ENCODE measurements around the gene PEAK1. TPM values are rescaled to one million over a fixed set of nuclear protein-coding genes. Genes with fewer than 3 reads are reported as not detected.

Gene PEAK1
- total and polyA plus RNA-seq, 2 donors (not counting 3 experiments of a cell fraction or from before 2014, with no cell fraction given) = 17.9 to 91.9 TPM

DNA sequence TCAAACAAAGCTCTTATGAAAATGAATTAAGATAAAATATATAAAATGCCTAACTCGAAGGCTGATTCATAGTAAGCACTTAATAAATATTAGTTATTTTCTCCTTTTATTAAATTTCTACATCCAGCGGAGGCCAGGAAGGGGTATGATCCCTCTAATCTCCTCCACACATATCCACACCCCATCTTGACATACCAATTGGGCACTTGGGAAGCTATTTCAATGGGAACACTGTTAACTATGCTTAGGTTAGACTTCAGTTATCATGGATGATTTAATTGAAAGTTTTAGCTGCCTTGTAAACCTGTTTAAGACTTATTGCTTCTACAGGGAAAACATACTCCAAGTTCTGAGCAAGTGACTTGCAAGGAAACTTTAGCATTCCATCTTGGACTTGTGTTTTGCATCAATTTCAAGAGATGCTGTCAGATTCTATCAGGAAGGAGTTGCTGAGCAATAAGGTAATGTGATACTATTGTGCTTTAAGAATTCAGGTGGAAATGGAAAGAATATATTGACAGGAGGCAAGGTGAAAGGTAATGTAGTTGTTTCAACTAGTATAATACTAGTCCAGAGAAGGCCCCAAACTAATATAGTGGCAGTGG lies 228.6 kb downstream of the PEAK1 start:
- intact Hi-C loops (cut with micrococcal nuclease) = no loop called here
- no peak overlapping the region for H3K9ac ChIP-seq (replicated peaks; ENCODE audit: extremely low read depth, insufficient read depth, low read length)
- POLR2A ChIA-PET = no interaction called here

DNA sequence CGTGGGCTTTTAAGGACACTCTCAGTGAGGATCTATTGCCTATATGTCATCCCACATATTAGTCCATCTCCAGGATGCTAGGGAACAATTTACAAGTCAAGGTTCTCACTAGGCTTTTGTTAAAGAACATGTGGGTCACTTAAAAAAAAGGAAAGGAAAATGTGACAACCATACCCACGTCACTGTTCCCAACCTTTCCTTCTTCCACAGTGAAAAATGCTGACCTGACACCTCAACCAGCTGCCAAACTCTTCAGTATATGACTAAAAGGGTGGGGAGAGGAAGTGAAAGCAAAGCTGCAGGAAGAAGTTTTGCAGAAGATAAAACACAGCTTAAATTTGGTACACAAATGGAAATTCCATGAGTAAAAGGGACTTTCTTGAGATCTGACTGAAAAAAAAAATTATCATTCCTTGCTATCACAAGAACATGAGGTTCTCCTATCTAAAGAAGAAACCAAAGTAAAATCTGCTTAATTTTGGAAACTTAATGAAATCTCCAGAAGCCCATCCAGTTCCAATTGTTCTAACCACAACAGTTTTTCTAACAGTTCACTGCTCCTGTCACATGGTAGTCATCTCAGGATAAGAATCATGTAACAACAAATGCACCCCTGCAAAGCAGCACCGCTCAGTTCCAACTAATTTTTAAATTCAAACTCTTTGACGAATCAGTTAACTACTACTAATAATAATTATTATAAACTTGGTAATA lies 232.0 kb downstream of the PEAK1 start:
- FAIRE-seq = peak; percentile 91
- Histone ChIP-seq H2AFZ (ENCODE audit: low read depth, low read length) (peak overlapping the region; percentile 19), H3K4me2 (ENCODE audit: insufficient read depth, low read length) (peak overlapping the region; percentile 66), H3K9ac (replicated peaks; ENCODE audit: extremely low read depth, insufficient read depth, low read length) (peak overlapping the region; percentile 72), H3K27me3 (ENCODE audit: control insufficient read depth in 2 of 2, insufficient read depth in 2 of 2, low read length in 2 of 2) (no peaks in the 10 kb centered on the region), H4K20me1 (replicated peaks; ENCODE audit: control insufficient read depth, extremely low read depth, insufficient read depth, low read length) (no peaks in the 10 kb centered on the region), H3K9me1 (replicated peaks; ENCODE audit: control insufficient read depth, extremely low read depth, insufficient read depth, low read length) (no peaks in the 10 kb centered on the region), H3K4me1 (ENCODE audit: control insufficient read depth, extremely low read depth, insufficient read depth, low read length) (peaks cover 33% of the 10 kb centered on the region), H3K79me2 (ENCODE audit: control insufficient read depth, insufficient read depth, low read length) (peaks cover 9% of the 10 kb centered on the region), H3K9me3 (replicated peaks; ENCODE audit: control insufficient read depth, insufficient read depth, low read length) (no peaks in the 10 kb centered on the region), H3K27ac (ENCODE audit: insufficient read depth, low read depth, low read length) (peak overlapping the region; percentile 92), H3K36me3 (ENCODE audit: control insufficient read depth in 2 of 2, extremely low read depth in 1 of 2, insufficient read depth in 2 of 2, low read length in 2 of 2) (no peaks in the 10 kb centered on the region), H3K4me3 (replicated peaks in 1 of 3; ENCODE audit: insufficient read depth in 1 of 3, low read depth in 1 of 3, low read length in 3 of 3) (peak overlapping the region in 1 of 3 experiments; percentile 26)
- DNase-seq (ENCODE audit: low read depth, low spot score) = peak; percentile 98
- ChIA-PET POLR2A (interaction anchor here (1.1 kb wide), 1 partner anchor 354 kb away, joined by 3 read pairs; no protein-coding TSS in a partner anchor), CTCF (interaction anchor here (0.6 to 8.5 kb wide), 28 partner anchors 10 to 634 kb away, joined by 3 to 256 read pairs (median 6); partner anchors contain the start of gene LINGO1)
- intact Hi-C loops (cut with micrococcal nuclease) (loop anchor here (1.0 to 5.0 kb wide), 5 partner anchors 36 to 444 kb away; partner anchors contain the start of genes HMG20A, LINGO1 and PEAK1), dilution Hi-C loops (cut with MboI; ENCODE audit: extremely low pct_ligation_motif_present, low sequenced_read_pairs) (no loop called here)
- BruUV-seq (replicated peaks) = no TSS peak
- TF ChIP-seq MYC (IDR thresholded peaks at IDR 0.05; ENCODE audit: low read depth, low read length) (no peak), JUN (IDR thresholded peaks at IDR 0.05; ENCODE audit: borderline replicate concordance, insufficient read depth, insufficient read length, low read depth) (peak; percentile 85), POLR2A (IDR thresholded peaks at IDR 0.05; ENCODE audit: low read depth, low read length) (peak; percentile 22), GATA2 (IDR thresholded peaks at IDR 0.05; ENCODE audit: insufficient read depth, insufficient read length, low read depth, low read length) (peak; percentile 86), POLR2AphosphoS5 (IDR thresholded peaks at IDR 0.05; ENCODE audit: insufficient read depth, low read depth, low read length) (peak; percentile 31), FOS (IDR thresholded peaks at IDR 0.05; ENCODE audit: borderline replicate concordance, insufficient read depth, low read length) (no peak), EZH2 (IDR thresholded peaks at IDR 0.05; ENCODE audit: borderline replicate concordance, low read depth, low read length, severe bottlenecking) (no peak)
- TF ChIP-seq, protein P1, sequence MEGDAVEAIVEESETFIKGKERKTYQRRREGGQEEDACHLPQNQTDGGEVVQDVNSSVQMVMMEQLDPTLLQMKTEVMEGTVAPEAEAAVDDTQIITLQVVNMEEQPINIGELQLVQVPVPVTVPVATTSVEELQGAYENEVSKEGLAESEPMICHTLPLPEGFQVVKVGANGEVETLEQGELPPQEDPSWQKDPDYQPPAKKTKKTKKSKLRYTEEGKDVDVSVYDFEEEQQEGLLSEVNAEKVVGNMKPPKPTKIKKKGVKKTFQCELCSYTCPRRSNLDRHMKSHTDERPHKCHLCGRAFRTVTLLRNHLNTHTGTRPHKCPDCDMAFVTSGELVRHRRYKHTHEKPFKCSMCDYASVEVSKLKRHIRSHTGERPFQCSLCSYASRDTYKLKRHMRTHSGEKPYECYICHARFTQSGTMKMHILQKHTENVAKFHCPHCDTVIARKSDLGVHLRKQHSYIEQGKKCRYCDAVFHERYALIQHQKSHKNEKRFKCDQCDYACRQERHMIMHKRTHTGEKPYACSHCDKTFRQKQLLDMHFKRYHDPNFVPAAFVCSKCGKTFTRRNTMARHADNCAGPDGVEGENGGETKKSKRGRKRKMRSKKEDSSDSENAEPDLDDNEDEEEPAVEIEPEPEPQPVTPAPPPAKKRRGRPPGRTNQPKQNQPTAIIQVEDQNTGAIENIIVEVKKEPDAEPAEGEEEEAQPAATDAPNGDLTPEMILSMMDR (IDR thresholded peaks at IDR 0.05; ENCODE audit: extremely low read depth in 1 of 2, insufficient read depth in 1 of 2, low read depth in 1 of 2, low read length in 2 of 2) = no peak
- TF ChIP-seq, protein P2, sequence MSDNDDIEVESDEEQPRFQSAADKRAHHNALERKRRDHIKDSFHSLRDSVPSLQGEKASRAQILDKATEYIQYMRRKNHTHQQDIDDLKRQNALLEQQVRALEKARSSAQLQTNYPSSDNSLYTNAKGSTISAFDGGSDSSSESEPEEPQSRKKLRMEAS (IDR thresholded peaks at IDR 0.05; ENCODE audit: insufficient read depth, insufficient read length) = no peak

More for the DNA sequence above, 228.6 kb downstream of the PEAK1 start:
- Histone ChIP-seq H3K9me1 (replicated peaks; ENCODE audit: control insufficient read depth, extremely low read depth, insufficient read depth, low read length) (no peaks in the 10 kb centered on the region), H3K27ac (ENCODE audit: insufficient read depth, low read depth, low read length) (no peak overlapping the region), H3K4me2 (ENCODE audit: insufficient read depth, low read length) (no peak overlapping the region), H2AFZ (ENCODE audit: low read depth, low read length) (no peak overlapping the region), H3K27me3 (ENCODE audit: control insufficient read depth in 2 of 2, insufficient read depth in 2 of 2, low read length in 2 of 2) (no peaks in the 10 kb centered on the region), H3K36me3 (ENCODE audit: control insufficient read depth in 2 of 2, extremely low read depth in 1 of 2, insufficient read depth in 2 of 2, low read length in 2 of 2) (no peaks in the 10 kb centered on the region), H3K4me1 (ENCODE audit: control insufficient read depth, extremely low read depth, insufficient read depth, low read length) (peaks cover 24% of the 10 kb centered on the region), H3K9me3 (replicated peaks; ENCODE audit: control insufficient read depth, insufficient read depth, low read length) (no peaks in the 10 kb centered on the region), H3K79me2 (ENCODE audit: control insufficient read depth, insufficient read depth, low read length) (peaks cover 9% of the 10 kb centered on the region), H3K4me3 (replicated peaks in 1 of 3; ENCODE audit: insufficient read depth in 1 of 3, low read depth in 1 of 3, low read length in 3 of 3) (no peak overlapping the region), H4K20me1 (replicated peaks; ENCODE audit: control insufficient read depth, extremely low read depth, insufficient read depth, low read length) (no peaks in the 10 kb centered on the region)
- CTCF ChIA-PET = interaction anchor here (1.1 to 7.3 kb wide), 5 partner anchors 11 to 352 kb away, joined by 3 to 96 read pairs (median 3); no protein-coding TSS in a partner anchor
- dilution Hi-C loops (cut with MboI; ENCODE audit: extremely low pct_ligation_motif_present, low sequenced_read_pairs) = no loop called here
- TF ChIP-seq GATA2 (IDR thresholded peaks at IDR 0.05; ENCODE audit: insufficient read depth, insufficient read length, low read depth, low read length) = no peak
- TF ChIP-seq, protein P2 (IDR thresholded peaks at IDR 0.05; ENCODE audit: insufficient read depth, insufficient read length) = no peak
- TF ChIP-seq JUN (IDR thresholded peaks at IDR 0.05; ENCODE audit: borderline replicate concordance, insufficient read depth, insufficient read length, low read depth) = no peak
- no peak for TF ChIP-seq EZH2 (IDR thresholded peaks at IDR 0.05; ENCODE audit: borderline replicate concordance, low read depth, low read length, severe bottlenecking)
- no peak for TF ChIP-seq POLR2A (IDR thresholded peaks at IDR 0.05; ENCODE audit: low read depth, low read length)
- TF ChIP-seq MYC (IDR thresholded peaks at IDR 0.05; ENCODE audit: low read depth, low read length) = no peak
- no peak for TF ChIP-seq POLR2AphosphoS5 (IDR thresholded peaks at IDR 0.05; ENCODE audit: insufficient read depth, low read depth, low read length)
- no TSS peak for BruUV-seq (replicated peaks)
- DNase-seq (ENCODE audit: low read depth, low spot score) = no peak
- FAIRE-seq = no peak
